Measurements from ENCODE around the gene SUCLA2.
A peak's percentile ranks its signal among the peaks of the same experiment; 100 is the strongest.

SUCLA2 gene

GRCh38 chr13:48014359-48014758 lies 13.3 kb upstream of the SUCLA2 start:
- no peak overlapping the region for H3K4me3 ChIP-seq (replicated peaks in 1 of 2; ENCODE audit: low read depth in 2 of 2, low read length in 2 of 2)
- TF ChIP-seq, protein P1, sequence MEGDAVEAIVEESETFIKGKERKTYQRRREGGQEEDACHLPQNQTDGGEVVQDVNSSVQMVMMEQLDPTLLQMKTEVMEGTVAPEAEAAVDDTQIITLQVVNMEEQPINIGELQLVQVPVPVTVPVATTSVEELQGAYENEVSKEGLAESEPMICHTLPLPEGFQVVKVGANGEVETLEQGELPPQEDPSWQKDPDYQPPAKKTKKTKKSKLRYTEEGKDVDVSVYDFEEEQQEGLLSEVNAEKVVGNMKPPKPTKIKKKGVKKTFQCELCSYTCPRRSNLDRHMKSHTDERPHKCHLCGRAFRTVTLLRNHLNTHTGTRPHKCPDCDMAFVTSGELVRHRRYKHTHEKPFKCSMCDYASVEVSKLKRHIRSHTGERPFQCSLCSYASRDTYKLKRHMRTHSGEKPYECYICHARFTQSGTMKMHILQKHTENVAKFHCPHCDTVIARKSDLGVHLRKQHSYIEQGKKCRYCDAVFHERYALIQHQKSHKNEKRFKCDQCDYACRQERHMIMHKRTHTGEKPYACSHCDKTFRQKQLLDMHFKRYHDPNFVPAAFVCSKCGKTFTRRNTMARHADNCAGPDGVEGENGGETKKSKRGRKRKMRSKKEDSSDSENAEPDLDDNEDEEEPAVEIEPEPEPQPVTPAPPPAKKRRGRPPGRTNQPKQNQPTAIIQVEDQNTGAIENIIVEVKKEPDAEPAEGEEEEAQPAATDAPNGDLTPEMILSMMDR (IDR thresholded peaks at IDR 0.05; ENCODE audit: low read depth, low read length): no peak
- DNase-seq (ENCODE audit: low read depth in 2 of 2): no peak

GRCh38 chr13:48012668-48013067 lies 11.6 kb upstream of the SUCLA2 start:
- DNase-seq (ENCODE audit: low read depth in 2 of 2): no peak
- H3K4me3 ChIP-seq (replicated peaks in 1 of 2; ENCODE audit: low read depth in 2 of 2, low read length in 2 of 2): no peak overlapping the region
- TF ChIP-seq, protein P1 (IDR thresholded peaks at IDR 0.05; ENCODE audit: low read depth, low read length): no peak

GRCh38 chr13:48010698-48011097 lies 9.6 kb upstream of the SUCLA2 start:
- TF ChIP-seq, protein P1 (IDR thresholded peaks at IDR 0.05; ENCODE audit: low read depth, low read length): no peak
- no peak overlapping the region for H3K4me3 ChIP-seq (replicated peaks in 1 of 2; ENCODE audit: low read depth in 2 of 2, low read length in 2 of 2)
- no peak for DNase-seq (ENCODE audit: low read depth in 2 of 2)

DNA sequence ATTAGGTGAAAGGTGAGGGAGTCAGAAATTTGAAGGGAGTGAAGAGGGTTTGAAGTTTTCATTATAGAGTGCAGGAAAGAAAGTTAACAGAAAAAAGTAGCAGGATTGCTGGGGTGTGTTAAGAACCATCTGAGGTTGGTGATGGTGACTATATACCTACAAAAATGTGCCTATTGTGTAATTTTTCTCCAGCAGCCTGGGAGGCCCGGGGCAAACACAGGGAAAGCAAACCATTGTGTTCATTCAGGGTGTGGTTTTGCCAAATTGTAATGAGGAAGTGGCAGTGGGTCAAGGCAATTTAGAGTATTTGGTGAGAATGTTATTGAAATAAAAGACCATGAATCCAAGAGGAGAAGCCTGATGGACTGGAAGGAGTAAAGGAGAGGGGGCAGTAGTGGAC lies 8.2 kb upstream of the SUCLA2 start:
- H3K4me3 ChIP-seq (replicated peaks in 1 of 2; ENCODE audit: low read depth in 2 of 2, low read length in 2 of 2): no peak overlapping the region
- TF ChIP-seq, protein P1 (IDR thresholded peaks at IDR 0.05; ENCODE audit: low read depth, low read length): no peak
- DNase-seq (ENCODE audit: low read depth in 2 of 2): peak; percentile 84 to 89

GRCh38 chr13:48006396-48006795 lies 5.3 kb upstream of the SUCLA2 start:
- DNase-seq (ENCODE audit: low read depth in 2 of 2): peak; percentile 8 to 37
- TF ChIP-seq, protein P1 (IDR thresholded peaks at IDR 0.05; ENCODE audit: low read depth, low read length): no peak
- no peak overlapping the region for H3K4me3 ChIP-seq (replicated peaks in 1 of 2; ENCODE audit: low read depth in 2 of 2, low read length in 2 of 2)

- TF ChIP-seq, protein P1 (IDR thresholded peaks at IDR 0.05; ENCODE audit: low read depth, low read length): no peak
- DNase-seq (ENCODE audit: low read depth in 2 of 2): no peak
- H3K4me3 ChIP-seq (replicated peaks in 1 of 2; ENCODE audit: low read depth in 2 of 2, low read length in 2 of 2): no peak overlapping the region
These were observed 3.1 kb upstream of the SUCLA2 start for GRCh38 chr13:48004201-48004600.

- DNase-seq (ENCODE audit: low read depth in 2 of 2): peak in 1 of 2 donors; percentile 24
- peak overlapping the region in 1 of 2 donors; percentile 100 for H3K4me3 ChIP-seq (replicated peaks in 1 of 2; ENCODE audit: low read depth in 2 of 2, low read length in 2 of 2)
These were observed 926 bp upstream of the SUCLA2 start for GRCh38 chr13:48001999-48002398.

Measured in cardiac fibroblast (primary cell).